ENCODE results near the gene EIF2S3. TPM values are rescaled to one million over a fixed set of nuclear protein-coding genes. Genes with fewer than 3 reads are reported as not detected.

The EIF2S3 gene
- polyA plus RNA-seq (93.9 and 95.9 TPM in 2 replicates), polyA minus RNA-seq (166 and 183 TPM in 2 replicates)

DNA sequence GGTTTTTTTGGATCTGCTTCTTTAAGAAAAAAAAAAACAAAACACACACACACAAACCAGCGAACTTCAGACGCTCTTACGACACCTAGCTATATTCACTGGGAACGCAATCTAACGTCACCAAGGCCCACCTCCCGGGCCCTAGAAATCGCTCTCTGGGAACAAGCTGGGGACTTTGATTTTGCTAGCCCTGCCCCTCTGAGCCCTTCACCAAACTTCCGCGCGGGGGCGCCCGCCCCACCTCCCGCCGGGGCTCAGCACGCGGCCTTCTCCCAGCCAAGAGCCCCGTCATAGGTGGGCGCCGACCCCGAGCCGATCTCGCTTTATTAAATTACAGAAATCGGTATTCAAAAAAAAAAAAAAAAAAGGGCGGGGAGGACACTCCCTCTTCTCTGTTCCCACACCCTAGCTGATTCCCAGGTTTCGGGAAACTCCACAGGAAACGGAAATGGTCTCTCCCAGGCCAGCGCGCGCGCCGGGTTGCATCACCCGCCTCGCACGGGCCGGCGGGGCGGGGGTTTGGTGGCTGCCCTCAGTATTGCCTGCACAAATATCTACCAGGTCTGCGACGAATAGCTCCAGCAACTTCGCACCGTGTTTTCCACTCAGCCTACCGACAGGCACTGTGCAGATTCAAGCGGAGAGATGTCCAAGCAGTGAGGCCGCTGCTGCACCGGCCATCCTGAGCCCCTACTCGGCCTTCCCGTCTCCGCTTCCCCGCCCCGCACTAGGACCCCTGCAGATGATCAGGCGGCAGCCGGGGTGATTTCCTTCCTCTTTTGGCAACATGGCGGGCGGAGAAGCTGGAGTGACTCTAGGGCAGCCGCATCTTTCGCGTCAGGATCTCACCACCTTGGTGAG is at the start of gene EIF2S3:
Gene EIF2S3, plus strand, starts transcription at position 775 of the 861 bp plus-strand sequence. Its CDS starts 13 bp downstream, at position 788.
- no peaks in the 10 kb centered on the region for H3K9me3 ChIP-seq (ENCODE audit: low read length)
- peak within 1 kb of the TSS; percentile 91 for H3K27ac ChIP-seq (ENCODE audit: low read length)
- no peaks in the 10 kb centered on the region for H3F3A ChIP-seq (ENCODE audit: insufficient read depth, low read length, poor library complexity, severe bottlenecking)
- H3K4me2 ChIP-seq (ENCODE audit: low read length): peak within 1 kb of the TSS; percentile 59
- peak within 1 kb of the TSS; percentile 80 for H3K9ac ChIP-seq (ENCODE audit: low read length)
- no peaks in the 10 kb centered on the region for H3K79me2 ChIP-seq (replicated peaks; ENCODE audit: insufficient read depth, low read length)
- peak within 1 kb of the TSS; percentile 51 for H2AFZ ChIP-seq (ENCODE audit: low read depth, low read length)
- TF ChIP-seq RAD21 (conservative IDR thresholded peaks at IDR 0.05) (peak; percentile 58), POLR2AphosphoS5 (IDR thresholded peaks at IDR 0.05) (peak; percentile 49), MXI1 (conservative IDR thresholded peaks at IDR 0.05; ENCODE audit: poor library complexity, severe bottlenecking) (peak; percentile 58), EP300 (conservative IDR thresholded peaks at IDR 0.05; ENCODE audit: poor library complexity, severe bottlenecking) (peak; percentile 10), EZH2 (IDR thresholded peaks at IDR 0.05; ENCODE audit: borderline replicate concordance, insufficient read depth, low read length, poor library complexity, severe bottlenecking) (no peak), TAF1 (IDR thresholded peaks at IDR 0.05; ENCODE audit: low read depth) (peak; percentile 83), SMC3 (conservative IDR thresholded peaks at IDR 0.05; ENCODE audit: poor library complexity) (peak; percentile 59)
- TF ChIP-seq, protein P1, sequence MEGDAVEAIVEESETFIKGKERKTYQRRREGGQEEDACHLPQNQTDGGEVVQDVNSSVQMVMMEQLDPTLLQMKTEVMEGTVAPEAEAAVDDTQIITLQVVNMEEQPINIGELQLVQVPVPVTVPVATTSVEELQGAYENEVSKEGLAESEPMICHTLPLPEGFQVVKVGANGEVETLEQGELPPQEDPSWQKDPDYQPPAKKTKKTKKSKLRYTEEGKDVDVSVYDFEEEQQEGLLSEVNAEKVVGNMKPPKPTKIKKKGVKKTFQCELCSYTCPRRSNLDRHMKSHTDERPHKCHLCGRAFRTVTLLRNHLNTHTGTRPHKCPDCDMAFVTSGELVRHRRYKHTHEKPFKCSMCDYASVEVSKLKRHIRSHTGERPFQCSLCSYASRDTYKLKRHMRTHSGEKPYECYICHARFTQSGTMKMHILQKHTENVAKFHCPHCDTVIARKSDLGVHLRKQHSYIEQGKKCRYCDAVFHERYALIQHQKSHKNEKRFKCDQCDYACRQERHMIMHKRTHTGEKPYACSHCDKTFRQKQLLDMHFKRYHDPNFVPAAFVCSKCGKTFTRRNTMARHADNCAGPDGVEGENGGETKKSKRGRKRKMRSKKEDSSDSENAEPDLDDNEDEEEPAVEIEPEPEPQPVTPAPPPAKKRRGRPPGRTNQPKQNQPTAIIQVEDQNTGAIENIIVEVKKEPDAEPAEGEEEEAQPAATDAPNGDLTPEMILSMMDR (IDR thresholded peaks at IDR 0.05; ENCODE audit: poor library complexity, severe bottlenecking): peak; percentile 90
- TF ChIP-seq, protein P2, sequence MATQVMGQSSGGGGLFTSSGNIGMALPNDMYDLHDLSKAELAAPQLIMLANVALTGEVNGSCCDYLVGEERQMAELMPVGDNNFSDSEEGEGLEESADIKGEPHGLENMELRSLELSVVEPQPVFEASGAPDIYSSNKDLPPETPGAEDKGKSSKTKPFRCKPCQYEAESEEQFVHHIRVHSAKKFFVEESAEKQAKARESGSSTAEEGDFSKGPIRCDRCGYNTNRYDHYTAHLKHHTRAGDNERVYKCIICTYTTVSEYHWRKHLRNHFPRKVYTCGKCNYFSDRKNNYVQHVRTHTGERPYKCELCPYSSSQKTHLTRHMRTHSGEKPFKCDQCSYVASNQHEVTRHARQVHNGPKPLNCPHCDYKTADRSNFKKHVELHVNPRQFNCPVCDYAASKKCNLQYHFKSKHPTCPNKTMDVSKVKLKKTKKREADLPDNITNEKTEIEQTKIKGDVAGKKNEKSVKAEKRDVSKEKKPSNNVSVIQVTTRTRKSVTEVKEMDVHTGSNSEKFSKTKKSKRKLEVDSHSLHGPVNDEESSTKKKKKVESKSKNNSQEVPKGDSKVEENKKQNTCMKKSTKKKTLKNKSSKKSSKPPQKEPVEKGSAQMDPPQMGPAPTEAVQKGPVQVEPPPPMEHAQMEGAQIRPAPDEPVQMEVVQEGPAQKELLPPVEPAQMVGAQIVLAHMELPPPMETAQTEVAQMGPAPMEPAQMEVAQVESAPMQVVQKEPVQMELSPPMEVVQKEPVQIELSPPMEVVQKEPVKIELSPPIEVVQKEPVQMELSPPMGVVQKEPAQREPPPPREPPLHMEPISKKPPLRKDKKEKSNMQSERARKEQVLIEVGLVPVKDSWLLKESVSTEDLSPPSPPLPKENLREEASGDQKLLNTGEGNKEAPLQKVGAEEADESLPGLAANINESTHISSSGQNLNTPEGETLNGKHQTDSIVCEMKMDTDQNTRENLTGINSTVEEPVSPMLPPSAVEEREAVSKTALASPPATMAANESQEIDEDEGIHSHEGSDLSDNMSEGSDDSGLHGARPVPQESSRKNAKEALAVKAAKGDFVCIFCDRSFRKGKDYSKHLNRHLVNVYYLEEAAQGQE (IDR thresholded peaks at IDR 0.05; ENCODE audit: borderline replicate concordance): peak; percentile 12
- no peaks in the 10 kb centered on the region for H3K27me3 ChIP-seq (ENCODE audit: insufficient read depth, low read depth, low read length)
- no peaks in the 10 kb centered on the region for H3K9me2 ChIP-seq (ENCODE audit: insufficient read depth, low read length)
- H3K36me3 ChIP-seq (ENCODE audit: insufficient read depth, low read length): no peaks in the 10 kb centered on the region
- H4K20me1 ChIP-seq (ENCODE audit: insufficient read depth): no peaks in the 10 kb centered on the region
- no peak within 1 kb of the TSS for H3K4me3 ChIP-seq (ENCODE audit: low read length)

DNA sequence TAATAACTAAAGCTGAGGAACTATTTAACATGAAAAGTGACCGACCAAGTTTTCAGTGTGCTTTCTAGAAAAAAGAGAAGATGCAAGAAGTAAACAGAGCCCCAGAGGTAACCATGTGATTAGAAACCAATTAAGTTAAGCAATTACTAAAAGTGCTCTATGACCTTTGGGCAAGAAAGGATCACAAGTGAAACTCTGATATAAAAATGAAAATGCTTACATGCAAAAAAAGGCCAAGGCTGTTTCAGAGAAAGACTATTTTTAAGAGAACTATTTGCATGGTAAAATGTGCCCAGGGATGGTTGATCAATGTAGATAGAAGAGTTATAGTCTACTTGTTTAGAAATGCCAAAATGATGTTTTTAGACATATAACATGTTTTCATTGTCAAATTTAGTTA is 49.7 kb upstream of the EIF2S3 start:
- no peak overlapping the region for H2AFZ ChIP-seq (ENCODE audit: low read depth, low read length)
- TF ChIP-seq, protein P1 (IDR thresholded peaks at IDR 0.05; ENCODE audit: poor library complexity, severe bottlenecking): no peak
- TF ChIP-seq EZH2 (IDR thresholded peaks at IDR 0.05; ENCODE audit: borderline replicate concordance, insufficient read depth, low read length, poor library complexity, severe bottlenecking): no peak
- TF ChIP-seq SMC3 (conservative IDR thresholded peaks at IDR 0.05; ENCODE audit: poor library complexity): no peak
- no peak for TF ChIP-seq POLR2AphosphoS5 (IDR thresholded peaks at IDR 0.05)
- TF ChIP-seq, protein P2 (IDR thresholded peaks at IDR 0.05; ENCODE audit: borderline replicate concordance): no peak
- TF ChIP-seq RAD21 (conservative IDR thresholded peaks at IDR 0.05): no peak
- no peak overlapping the region for H3K27ac ChIP-seq (ENCODE audit: low read length)
- H4K20me1 ChIP-seq (ENCODE audit: insufficient read depth): no peaks in the 10 kb centered on the region
- H3K9me3 ChIP-seq (ENCODE audit: low read length): no peaks in the 10 kb centered on the region
- H3K4me3 ChIP-seq (ENCODE audit: low read length): no peak overlapping the region
- H3K79me2 ChIP-seq (replicated peaks; ENCODE audit: insufficient read depth, low read length): no peaks in the 10 kb centered on the region
- H3K27me3 ChIP-seq (ENCODE audit: insufficient read depth, low read depth, low read length): no peaks in the 10 kb centered on the region
- H3F3A ChIP-seq (ENCODE audit: insufficient read depth, low read length, poor library complexity, severe bottlenecking): no peaks in the 10 kb centered on the region
- H3K9me2 ChIP-seq (ENCODE audit: insufficient read depth, low read length): no peaks in the 10 kb centered on the region
- no peak overlapping the region for H3K9ac ChIP-seq (ENCODE audit: low read length)
- no peak overlapping the region for H3K4me2 ChIP-seq (ENCODE audit: low read length)
- H3K36me3 ChIP-seq (ENCODE audit: insufficient read depth, low read length): no peaks in the 10 kb centered on the region
